Muscle layer of duodenum (tissue), 2 donors: Measurements from ENCODE around the gene DNAJB2.
"Not testable (repeated sequence)": the region's sequence is repeated elsewhere in the genome, so short reads cannot be mapped to it uniquely, and the experiment has no call there.

ENCODE experiments used
- H3K27ac ChIP-seq: one replicate; pipeline ENCODE4 v1.7.0; 2013; ENCODE audit warnings: mild to moderate bottlenecking, low read length
- H3K27me3 ChIP-seq: one replicate; pipeline ENCODE4 v1.7.0; 2013; ENCODE audit warnings: low read depth, mild to moderate bottlenecking, control low read depth, low read length
- H3K36me3 ChIP-seq, 2 donors: one replicate each; pipeline ENCODE4 v1.7.0; 2013; ENCODE audit warnings: low read length in 2 of 2, control low read depth in 1 of 2, mild to moderate bottlenecking in 1 of 2; ENCODE audit not compliant: insufficient read depth in 2 of 2, control insufficient read depth in 1 of 2
- H3K4me1 ChIP-seq, 2 donors: one replicate each; pipeline ENCODE4 v1.7.0; 2013; ENCODE audit warnings: low read length in 2 of 2, mild to moderate bottlenecking in 2 of 2, control low read depth in 1 of 2, moderate library complexity in 1 of 2; ENCODE audit not compliant: insufficient read depth in 2 of 2, control insufficient read depth in 1 of 2
- H3K4me3 ChIP-seq, 2 donors: one replicate each; pipeline ENCODE4 v1.7.0; 2013; ENCODE audit warnings: low read length in 2 of 2, low read depth in 1 of 2, mild to moderate bottlenecking in 1 of 2
- H3K9me3 ChIP-seq, 2 donors: one replicate each; pipeline ENCODE4 v1.7.0; 2013; ENCODE audit warnings: low read length in 2 of 2, control low read depth in 1 of 2, mild to moderate bottlenecking in 1 of 2; ENCODE audit not compliant: control insufficient read depth in 1 of 2
- donor health status: healthy.

Gene DNAJB2

DNA sequence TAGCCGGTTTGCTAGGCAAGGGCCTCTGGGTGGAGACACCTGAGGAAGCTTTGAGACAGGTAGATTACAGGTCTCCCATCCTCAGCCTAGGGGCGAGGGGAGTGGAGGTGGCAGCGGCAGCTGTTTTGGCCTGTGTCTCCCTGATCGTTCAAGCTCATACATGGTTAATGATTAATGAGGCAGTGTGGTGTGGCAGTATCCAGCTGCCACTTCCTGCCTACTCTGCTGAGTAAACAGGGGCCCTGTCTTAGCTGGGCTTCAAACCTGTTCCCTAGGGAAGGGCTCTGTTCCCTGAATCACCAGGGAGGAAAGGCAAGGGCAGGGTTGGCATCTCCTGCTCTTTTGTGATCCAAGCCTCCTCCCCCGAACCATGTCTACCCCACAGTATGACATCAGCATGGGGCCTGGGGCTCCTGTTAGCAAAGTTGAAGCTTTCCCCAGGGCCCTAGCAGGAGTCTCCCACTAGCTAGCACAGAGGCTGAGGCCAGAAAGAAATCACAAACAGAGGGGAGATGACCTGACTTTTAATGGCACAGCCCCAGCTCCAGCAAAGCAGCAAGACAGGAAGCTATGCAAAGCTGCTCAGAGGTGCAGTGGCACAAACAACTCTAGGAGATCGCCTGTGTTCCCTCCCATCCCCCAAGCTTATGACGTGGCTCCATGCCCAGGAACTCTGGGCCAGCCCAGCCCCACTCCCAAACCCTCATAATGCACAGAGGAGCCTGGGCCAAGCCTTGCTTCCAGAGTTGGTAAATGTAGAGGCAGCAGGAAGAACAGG is 29.8 kb upstream of the DNAJB2 start:
- peak overlapping the region; percentile 90 for H3K27ac ChIP-seq
- peak overlapping the region in 1 of 2 donors; percentile 2 for H3K4me3 ChIP-seq
- peaks cover 14 to 34% of the 10 kb centered on the region in 2 donors for H3K36me3 ChIP-seq
- peaks cover 30 to 52% of the 10 kb centered on the region in 2 donors for H3K4me1 ChIP-seq
- no peaks in the 10 kb centered on the region for H3K27me3 ChIP-seq
- H3K9me3 ChIP-seq, result no peaks in the 10 kb centered on the region

DNA sequence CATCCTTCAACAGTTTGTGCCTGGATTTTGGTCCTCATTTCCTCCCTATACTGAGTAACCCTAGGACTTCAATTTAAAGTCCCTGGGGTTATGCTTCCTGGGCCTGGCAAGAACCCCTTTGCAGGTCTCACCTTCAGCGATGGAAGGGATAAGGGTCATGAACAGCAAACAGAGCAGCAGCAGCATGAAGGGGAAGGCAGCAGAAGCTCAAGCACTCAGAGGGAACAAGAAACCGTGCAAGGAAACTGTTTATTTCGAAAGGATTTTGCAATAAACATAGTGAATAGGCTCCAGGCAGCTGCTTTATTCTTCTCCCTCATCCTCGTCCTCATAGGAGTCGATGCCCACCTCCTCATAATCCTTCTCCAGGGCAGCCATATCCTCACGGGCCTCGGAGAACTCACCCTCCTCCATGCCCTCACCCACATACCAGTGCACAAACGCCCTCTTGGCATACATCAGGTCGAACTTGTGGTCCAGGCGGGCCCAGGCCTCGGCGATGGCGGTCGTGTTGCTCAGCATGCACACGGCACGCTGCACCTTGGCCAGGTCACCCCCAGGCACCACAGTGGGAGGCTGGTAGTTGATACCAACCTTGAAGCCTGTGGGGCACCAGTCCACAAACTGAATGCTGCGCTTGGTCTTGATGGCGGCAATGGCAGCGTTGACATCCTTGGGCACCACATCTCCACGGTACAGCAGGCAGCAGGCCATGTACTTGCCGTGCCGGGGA is 29.0 kb upstream of the DNAJB2 start:
- peaks cover 30 to 45% of the 10 kb centered on the region in 2 donors for H3K4me1 ChIP-seq
- peaks cover 14 to 34% of the 10 kb centered on the region in 2 donors for H3K36me3 ChIP-seq
- H3K27ac ChIP-seq, result peak overlapping the region; percentile 90
- no peaks in the 10 kb centered on the region for H3K9me3 ChIP-seq
- no peaks in the 10 kb centered on the region for H3K27me3 ChIP-seq
- peak overlapping the region in 1 of 2 donors; percentile 2 for H3K4me3 ChIP-seq

DNA sequence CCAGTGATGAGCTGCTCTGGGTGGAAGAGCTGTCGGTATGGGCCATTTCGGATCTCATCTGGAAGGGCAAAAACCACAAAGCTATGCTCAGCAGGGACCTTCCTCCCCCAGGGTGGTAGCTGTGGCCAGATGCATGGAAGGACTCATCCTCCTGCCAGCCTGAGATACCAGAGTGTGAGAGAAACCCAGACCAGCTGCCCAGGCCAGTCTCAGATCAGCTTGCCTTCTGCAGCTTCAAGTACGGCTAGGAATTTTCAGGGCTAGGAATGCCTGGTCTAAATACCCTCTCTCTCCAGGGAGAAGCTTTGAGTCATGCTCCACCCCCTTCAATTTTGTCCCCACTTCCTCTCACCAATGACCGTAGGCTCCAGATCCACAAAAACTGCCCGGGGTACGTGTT is 27.5 kb upstream of the DNAJB2 start:
- Histone ChIP-seq H3K27ac (no peak overlapping the region), H3K27me3 (no peaks in the 10 kb centered on the region), H3K9me3 (no peaks in the 10 kb centered on the region), H3K4me3 (peak overlapping the region in 1 of 2 donors; percentile 84), H3K36me3 (peaks cover 13 to 34% of the 10 kb centered on the region in 2 donors), H3K4me1 (peaks cover 22 to 33% of the 10 kb centered on the region in 2 donors)

DNA sequence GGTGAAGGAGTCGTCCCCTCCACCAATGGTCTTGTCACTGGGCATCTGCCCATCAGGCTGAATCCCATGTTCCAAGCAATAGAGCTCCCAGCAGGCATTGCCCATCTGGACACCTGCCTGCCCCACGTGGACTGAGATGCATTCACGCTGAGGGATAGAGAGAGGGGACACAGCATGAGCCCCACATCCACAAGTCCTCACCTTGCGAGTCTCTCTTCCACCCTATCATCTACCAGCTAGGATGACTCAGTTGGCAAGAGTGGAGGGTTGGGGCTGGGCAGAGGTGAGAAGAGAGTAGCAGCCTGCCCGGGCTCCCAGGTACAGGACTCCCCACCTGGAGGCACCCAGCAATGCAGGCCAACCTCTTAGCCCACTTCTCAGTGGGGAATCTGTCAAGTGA is 27.1 kb upstream of the DNAJB2 start:
- peaks cover 18 to 31% of the 10 kb centered on the region in 2 donors for H3K4me1 ChIP-seq
- no peaks in the 10 kb centered on the region for H3K27me3 ChIP-seq
- H3K4me3 ChIP-seq, result peak overlapping the region in 1 of 2 donors; percentile 84

DNA sequence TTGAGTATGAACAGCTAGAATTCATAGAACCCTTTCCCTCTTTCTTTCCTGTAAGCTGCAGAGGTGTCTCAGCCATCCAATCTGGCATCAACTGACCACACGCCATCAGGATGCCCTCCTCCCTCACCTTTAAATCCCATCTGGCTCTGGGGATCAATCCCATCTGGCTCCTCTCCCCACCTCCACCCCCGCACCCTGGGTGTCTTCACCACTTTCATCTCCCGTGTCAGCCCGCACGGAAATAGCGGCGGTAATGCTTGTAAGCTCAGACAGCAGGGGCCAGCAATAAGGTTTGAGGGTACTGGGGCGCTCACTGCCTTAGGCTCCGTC is 26.6 kb upstream of the DNAJB2 start:
- Histone ChIP-seq H3K4me3 (peak overlapping the region; percentile 75 to 84), H3K36me3 (peaks cover 8 to 25% of the 10 kb centered on the region in 2 donors), H3K9me3 (no peaks in the 10 kb centered on the region), H3K27ac (peak overlapping the region; percentile 72), H3K4me1 (peaks cover 18 to 26% of the 10 kb centered on the region in 2 donors), H3K27me3 (no peaks in the 10 kb centered on the region)

More for the DNA sequence above, 27.1 kb upstream of the DNAJB2 start:
- Histone ChIP-seq H3K27ac (peak overlapping the region; percentile 72), H3K9me3 (no peaks in the 10 kb centered on the region), H3K36me3 (peaks cover 9 to 30% of the 10 kb centered on the region in 2 donors)

DNA sequence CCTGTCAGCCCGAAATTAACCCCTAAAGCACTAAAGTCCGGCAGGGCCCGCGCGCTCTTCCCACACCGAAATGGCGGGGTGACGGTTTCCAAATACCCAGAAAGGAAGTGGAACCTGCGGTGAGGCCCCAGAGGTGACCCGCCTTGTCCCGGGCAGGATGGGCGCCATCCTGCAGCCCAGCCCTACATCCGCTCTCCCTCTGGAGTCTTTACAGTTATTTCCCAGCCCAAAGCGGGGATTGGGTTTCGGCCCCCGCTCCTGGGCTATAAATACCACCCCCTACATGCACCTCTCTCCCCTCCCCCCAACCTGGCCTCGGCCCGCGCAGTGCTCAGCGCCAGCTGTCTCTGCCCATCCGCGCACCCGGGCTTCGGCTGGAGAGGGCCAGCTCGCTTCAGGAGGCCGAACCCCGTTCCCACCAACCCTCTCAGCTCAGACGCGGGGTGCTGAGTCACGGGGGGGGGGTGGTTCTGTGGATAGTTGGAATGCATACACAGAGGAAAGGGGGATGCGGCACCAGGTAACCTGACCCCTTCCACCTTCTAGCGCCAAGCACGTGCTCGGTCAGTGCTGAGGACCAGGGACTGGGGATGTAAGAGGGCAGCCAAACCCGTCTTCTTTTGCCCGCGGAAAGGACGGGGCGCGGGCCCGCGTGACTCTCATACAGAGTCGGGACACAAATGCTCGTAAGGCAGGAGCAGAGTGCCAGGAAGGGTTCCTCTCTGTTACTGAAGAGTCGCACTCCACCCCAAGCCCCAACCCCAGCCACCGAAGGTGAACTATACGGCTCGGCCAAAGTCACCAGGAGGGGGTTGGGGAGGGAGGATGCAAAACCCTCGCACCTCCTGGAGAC is 26.0 kb upstream of the DNAJB2 start, which contains the start of gene TUBA4B:
Gene TUBA4B (plus strand): TSS at position 344 of the 853 bp plus-strand sequence. CDS start 165 bp downstream, at position 509.
- Histone ChIP-seq H3K36me3 (peaks cover 3 to 21% of the 10 kb centered on the region in 2 donors), H3K27ac (peak within 1 kb of the TSS; percentile 72), H3K27me3 (no peaks in the 10 kb centered on the region), H3K4me1 (peaks cover 18 to 26% of the 10 kb centered on the region in 2 donors), H3K9me3 (no peaks in the 10 kb centered on the region), H3K4me3 (peak within 1 kb of the TSS; percentile 75 to 84)

DNA sequence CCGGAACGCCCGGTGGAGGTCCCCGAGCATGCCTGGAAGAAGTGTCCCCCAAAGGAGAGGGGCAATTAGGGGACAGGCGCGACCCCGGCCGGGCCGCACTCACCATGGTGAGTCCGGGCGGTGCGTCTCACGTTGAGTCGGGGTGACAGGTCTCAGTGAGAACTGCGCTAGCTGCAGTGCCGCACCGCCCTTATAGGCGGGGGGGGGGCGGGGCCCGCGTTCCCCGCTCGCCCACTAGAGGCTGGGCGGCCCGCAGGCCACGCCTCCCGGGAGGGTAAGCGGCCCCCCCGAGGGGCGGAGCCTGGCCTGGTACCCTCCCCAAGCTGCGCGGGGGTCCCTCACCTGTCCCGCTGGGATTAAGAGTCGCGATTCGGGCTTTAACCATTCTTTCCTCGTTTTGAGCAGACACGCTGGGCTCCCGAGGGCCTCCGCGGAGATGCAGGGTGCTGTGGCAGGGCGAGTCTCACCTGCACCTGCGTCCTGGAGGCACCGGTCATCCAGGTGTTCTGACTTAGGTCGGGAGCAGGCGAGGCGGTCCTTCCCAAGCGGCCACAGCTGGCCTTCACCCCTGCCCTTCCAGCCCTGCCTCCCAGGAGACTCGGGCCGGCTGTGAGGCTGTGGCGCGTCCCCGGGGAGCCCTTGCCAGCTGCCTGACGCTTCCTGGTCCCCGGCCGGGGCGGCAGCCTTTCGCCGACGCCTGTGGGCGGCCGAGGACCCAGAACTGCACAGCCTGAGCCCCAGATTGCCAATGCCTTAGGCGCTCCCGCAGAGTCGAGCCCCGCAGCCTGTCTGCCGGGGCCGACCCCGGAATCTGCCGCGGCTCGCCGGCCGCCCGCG is 25.2 kb upstream of the DNAJB2 start, which contains the start of gene TUBA4A:
Gene TUBA4A (minus strand): TSS at position 166 of the 837 bp plus-strand sequence. CDS start 60 bp downstream, at position 106.
- no peaks in the 10 kb centered on the region for H3K9me3 ChIP-seq
- H3K36me3 ChIP-seq, result peaks cover 0 to 14% of the 10 kb centered on the region in 2 donors
- peak within 1 kb of the TSS; percentile 72 for H3K27ac ChIP-seq
- H3K27me3 ChIP-seq, result no peaks in the 10 kb centered on the region
- H3K4me3 ChIP-seq, result peak within 1 kb of the TSS; percentile 75 to 84
- peaks cover 15 to 22% of the 10 kb centered on the region in 2 donors for H3K4me1 ChIP-seq

DNA sequence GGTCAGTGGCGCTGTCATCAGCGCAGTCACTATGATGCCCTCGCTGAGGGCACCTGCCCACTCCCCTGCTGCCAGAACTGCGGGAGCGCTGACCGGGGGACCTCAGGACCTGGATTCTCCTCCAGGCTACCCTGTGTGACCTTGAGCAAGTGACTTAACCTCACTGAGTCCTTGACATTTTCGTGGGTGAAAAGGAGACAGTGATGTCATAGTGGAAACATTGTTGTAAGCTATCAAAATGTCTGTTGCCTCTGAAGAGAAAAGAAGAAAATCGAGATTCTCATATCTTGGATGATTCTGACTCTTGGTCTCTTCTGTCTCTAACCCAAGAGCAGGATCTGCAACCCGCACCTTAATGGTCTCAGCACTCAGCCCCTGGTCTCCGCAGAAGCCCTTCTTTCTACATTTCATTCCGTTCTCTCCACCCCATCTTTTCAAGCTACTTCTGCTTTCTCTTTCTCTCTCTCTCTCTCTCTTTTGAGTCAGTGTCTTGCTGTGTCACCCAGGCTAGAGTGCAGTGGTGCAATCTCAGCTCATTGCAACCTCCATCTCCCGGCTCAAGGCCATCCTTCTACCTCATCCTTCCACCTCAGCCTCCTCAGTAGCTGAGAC is 24.5 kb upstream of the DNAJB2 start:
- peaks cover 8 to 15% of the 10 kb centered on the region in 2 donors for H3K4me1 ChIP-seq
- peaks cover 0 to 11% of the 10 kb centered on the region in 2 donors for H3K36me3 ChIP-seq
- no peaks in the 10 kb centered on the region for H3K27me3 ChIP-seq
- H3K4me3 ChIP-seq, result peak overlapping the region; percentile 75 to 84
- H3K27ac ChIP-seq, result peak overlapping the region; percentile 33
- H3K9me3 ChIP-seq, result no peaks in the 10 kb centered on the region

DNA sequence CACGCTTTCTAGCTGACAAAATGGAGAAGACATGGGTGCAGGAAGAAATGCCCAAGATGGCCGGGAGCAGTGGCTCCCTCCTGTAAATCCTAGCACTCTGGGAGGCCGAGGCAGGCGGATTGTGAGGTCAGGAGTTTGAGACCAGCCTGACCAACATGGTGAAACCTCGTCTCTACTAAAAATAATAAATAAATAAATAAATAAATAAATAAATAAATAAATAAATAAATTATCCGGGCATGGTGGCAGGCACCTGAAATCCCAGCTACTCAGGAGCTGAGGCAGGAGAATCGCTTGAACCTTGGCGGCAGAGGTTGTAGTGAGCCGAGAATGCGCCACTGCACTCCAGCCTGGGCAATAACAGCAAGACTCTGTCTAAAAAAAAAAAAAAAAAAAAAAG is 20.2 kb upstream of the DNAJB2 start:
- H3K4me1 ChIP-seq, H3K36me3 ChIP-seq, H3K27ac ChIP-seq, H3K9me3 ChIP-seq, H3K4me3 ChIP-seq, H3K27me3 ChIP-seq: not testable (repeated sequence)
